IPS-15b (cell line): ENCODE data around the gene SLC22A1.
"Not testable (repeated sequence)": the region's sequence is repeated elsewhere in the genome, so short reads cannot be mapped to it uniquely, and the experiment has no call there.

Experiments used
- H3K27me3 ChIP-seq: one replicate; pipeline ENCODE4 v1.6.1; 2013; ENCODE audit warnings: low read length; ENCODE audit not compliant: control insufficient read depth, insufficient read depth
- H3K36me3 ChIP-seq: one replicate; pipeline ENCODE4 v1.6.1; 2013; ENCODE audit warnings: low read length; ENCODE audit not compliant: control insufficient read depth, insufficient read depth
- H3K4me1 ChIP-seq: one replicate; pipeline ENCODE4 v1.6.1; 2013; ENCODE audit warnings: mild to moderate bottlenecking, low read length; ENCODE audit not compliant: control insufficient read depth, insufficient read depth
- H3K4me3 ChIP-seq: one replicate; pipeline ENCODE4 v1.5.1; 2013; ENCODE audit warnings: low read depth, low read length
- H3K9ac ChIP-seq: one replicate; pipeline ENCODE4 v1.6.1; 2013; ENCODE audit warnings: low read depth, mild to moderate bottlenecking, low read length
- H3K9me3 ChIP-seq: one replicate; pipeline ENCODE4 v1.6.1; 2013; ENCODE audit warnings: mild to moderate bottlenecking, low read length; ENCODE audit not compliant: control insufficient read depth, insufficient read depth

Gene SLC22A1

DNA sequence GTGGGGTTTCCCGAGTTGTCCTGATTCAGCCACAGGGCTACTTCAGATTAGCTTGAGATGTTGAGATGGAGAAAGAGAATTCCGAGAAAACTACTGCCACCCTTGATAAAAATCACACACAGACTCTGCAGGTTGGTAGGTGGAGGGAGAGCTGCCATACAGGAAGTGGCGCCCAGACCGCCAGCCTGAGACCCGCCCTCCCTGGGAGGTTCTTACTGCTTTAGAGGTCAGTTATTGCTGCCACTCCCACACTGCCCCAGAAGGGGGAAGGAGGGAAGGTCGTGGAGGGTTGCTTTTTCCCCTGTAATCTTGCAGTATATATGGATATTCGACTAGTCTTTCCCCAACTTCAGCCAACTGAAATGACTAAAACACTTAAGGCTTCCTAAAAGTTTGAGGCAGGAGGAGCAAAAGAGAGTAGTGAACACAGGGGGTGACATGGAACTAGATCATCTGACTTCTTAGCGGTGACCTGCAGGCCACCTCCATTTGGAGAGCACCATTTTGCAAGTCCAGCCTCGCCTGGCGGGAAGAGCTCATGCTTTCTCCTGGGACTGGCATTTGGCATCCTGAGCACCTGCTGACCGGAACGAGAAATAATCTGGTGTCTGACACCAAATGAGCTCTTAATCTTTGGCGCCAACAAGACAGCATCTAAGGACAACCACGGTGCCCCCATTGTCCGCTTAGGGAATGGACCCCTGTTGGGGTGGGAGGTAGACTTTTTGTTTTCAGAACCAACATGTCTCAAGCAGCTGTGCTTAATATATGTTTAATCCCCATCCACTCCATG, 35.7 kb upstream of the SLC22A1 start:
- Histone ChIP-seq H3K9ac (no peak overlapping the region), H3K4me1 (no peaks in the 10 kb centered on the region), H3K4me3 (no peak overlapping the region), H3K27me3 (no peaks in the 10 kb centered on the region), H3K9me3 (no peaks in the 10 kb centered on the region), H3K36me3 (peaks cover 48% of the 10 kb centered on the region)

GRCh38 chr6:160086754-160087153, 34.9 kb upstream of the SLC22A1 start:
- peaks cover 47% of the 10 kb centered on the region for H3K36me3 ChIP-seq
- H3K4me3 ChIP-seq = no peak overlapping the region
- no peaks in the 10 kb centered on the region for H3K4me1 ChIP-seq
- no peaks in the 10 kb centered on the region for H3K27me3 ChIP-seq
- H3K9me3 ChIP-seq = no peaks in the 10 kb centered on the region
- no peak overlapping the region for H3K9ac ChIP-seq

DNA sequence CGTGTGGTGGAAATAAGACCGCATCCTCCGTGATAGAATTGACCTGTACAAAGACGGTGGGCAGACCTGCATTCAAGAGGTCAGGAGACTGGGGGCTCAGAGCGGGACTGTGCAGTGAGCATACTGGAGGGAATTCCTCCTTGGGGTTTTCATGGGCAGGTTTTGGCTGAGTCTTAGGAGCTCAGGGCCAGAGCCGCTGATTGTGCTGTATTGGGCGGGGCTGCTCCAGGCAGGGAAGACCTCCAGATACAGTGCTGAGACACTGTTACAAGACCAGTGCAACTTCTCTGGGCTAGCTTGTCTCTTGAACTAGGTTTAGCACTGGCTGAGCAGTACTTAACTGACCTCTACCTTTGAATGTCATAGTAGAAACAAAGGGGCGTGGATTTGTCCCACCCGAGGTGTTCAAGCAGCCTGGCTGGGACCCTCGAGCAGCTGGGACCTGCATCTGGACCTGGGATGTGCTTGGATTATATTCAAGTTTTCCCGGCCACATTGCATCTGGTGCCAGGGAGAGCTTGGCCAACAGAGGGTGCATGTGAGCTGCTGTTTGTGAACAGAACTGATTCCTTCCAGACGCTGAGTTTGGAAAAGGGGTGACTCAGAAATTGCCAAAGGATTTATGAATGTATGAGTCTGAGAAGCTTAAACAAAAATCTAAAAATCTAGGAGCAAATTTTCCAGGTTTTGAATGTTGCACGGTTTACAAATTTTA, 33.4 kb upstream of the SLC22A1 start:
- Histone ChIP-seq H3K4me1 (no peaks in the 10 kb centered on the region), H3K4me3 (no peak overlapping the region), H3K27me3 (no peaks in the 10 kb centered on the region), H3K9me3 (no peaks in the 10 kb centered on the region), H3K36me3 (peaks cover 51% of the 10 kb centered on the region), H3K9ac (no peak overlapping the region)

DNA sequence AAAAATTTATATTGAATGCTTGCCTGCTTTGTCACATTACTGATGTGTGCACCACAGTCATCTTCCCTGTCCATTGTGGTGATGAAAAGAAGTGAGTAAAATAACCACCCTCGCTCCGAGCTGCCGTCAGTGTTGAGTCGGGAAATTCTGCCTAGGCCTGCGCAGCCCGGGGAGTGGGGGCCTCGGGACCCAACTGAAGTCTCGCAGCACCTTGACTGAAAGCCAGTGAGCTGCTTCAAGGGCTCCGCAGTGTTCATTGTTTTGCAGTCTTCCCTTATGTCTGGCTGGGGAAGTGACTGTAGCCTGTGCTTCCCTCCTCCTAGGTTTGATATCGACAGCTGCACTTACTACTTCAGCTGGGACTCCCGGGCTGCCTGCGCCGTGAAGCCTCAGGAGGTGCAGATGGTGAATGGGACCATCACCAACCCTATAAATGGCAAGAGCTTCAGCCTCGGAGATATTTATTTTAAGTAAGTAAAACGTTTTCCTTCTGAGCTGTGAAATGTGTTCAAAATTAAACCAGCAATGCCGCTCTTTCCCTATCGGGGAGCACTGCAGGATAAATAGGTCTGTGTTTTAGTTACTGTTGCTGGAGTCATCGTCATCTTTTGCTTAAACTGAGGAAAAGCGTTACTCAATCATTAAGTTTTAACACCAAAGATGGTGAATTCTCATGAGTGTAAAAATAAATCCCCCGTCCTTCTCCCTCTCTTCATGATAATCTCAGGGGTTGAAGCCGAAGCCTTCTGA, 32.7 kb upstream of the SLC22A1 start:
- H3K9ac ChIP-seq = no peak overlapping the region
- H3K4me1 ChIP-seq = no peaks in the 10 kb centered on the region
- H3K36me3 ChIP-seq = peaks cover 54% of the 10 kb centered on the region
- H3K27me3 ChIP-seq = no peaks in the 10 kb centered on the region
- no peaks in the 10 kb centered on the region for H3K9me3 ChIP-seq
- no peak overlapping the region for H3K4me3 ChIP-seq

DNA sequence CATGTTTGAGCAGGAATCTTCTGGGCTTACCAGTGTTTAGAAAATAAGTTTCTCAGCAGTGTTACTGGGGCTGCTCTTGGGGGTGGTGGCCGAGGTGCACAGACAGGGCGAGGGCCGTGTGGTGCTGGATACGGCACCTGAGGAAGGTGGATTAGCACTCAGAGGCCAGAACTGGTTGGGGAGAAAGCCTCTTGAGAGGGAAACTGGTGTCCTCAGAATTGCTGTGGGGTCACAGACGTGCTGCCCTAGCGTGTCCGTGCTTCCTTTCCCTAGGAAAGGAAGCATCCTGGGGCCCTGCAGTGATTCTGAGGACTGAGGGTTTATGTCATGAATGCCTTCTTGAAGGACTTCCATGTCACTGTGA, 32.1 kb upstream of the SLC22A1 start:
- Histone ChIP-seq H3K4me1 (no peaks in the 10 kb centered on the region), H3K9me3 (no peaks in the 10 kb centered on the region), H3K4me3 (no peak overlapping the region), H3K9ac (no peak overlapping the region), H3K36me3 (peaks cover 50% of the 10 kb centered on the region), H3K27me3 (no peaks in the 10 kb centered on the region)

DNA sequence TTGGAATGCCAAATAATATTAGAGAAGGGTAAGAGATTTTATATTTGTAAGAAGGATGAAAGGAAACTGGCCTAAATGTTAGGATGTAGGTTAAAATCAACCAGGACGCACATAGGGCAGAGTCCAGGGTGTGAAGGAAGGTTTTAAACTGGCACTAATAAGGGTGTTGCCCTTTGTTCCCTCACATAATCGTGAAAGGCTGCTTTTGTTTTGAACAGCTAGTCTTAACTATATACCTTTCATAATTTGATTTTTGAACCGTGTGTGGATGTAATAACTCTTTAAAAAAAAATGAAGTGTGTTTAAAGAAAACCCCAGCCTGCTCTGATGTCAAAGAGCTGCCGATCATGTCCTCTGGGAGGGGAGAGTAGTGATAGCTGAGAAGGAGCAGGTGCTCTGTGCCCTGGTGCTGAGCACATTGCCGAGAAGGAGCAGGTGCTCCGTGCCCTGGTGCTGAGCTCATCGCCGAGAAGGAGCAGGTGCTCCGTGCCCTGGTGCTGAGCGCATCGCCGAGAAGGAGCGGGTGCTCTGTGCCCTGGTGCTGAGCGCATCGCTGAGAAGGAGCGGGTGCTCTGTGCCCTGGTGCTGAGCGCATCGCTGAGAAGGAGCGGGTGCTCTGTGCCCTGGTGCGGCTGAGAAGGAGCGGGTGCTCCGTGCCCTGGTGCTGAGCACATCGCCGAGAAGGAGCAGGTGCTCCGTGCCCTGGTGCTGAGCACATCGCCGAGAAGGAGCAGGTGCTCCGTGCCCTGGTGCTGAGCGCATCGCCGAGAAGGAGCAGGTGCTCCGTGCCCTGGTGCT, 31.0 kb upstream of the SLC22A1 start:
- H3K4me3 ChIP-seq, H3K9ac ChIP-seq, H3K27me3 ChIP-seq, H3K4me1 ChIP-seq, H3K9me3 ChIP-seq: not testable (repeated sequence)
- H3K36me3 ChIP-seq = peaks cover 45% of the 10 kb centered on the region

DNA sequence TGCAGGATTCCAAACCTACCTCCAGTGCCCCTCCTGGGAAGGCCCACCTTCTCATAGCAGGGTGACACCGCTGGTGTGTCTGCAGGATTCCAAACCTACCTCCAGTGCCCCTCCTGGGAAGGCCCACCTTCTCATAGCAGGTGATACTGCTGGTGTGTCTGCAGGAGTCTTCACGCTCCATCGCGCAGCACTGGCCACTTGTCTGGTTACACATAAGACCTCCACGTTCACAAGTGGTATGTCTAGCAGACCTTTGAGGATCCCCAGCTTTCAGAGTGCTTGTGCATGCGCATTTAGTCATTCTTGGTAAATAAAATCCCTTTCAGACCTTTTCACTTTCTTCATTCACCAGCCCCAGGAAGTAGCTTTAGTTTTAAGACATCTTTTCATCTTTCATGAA, 29.4 kb upstream of the SLC22A1 start:
- not testable (repeated sequence) for H3K4me1 ChIP-seq, H3K9ac ChIP-seq, H3K4me3 ChIP-seq, H3K27me3 ChIP-seq, H3K9me3 ChIP-seq
- peaks cover 46% of the 10 kb centered on the region for H3K36me3 ChIP-seq

GRCh38 chr6:160092602-160093001, 29.0 kb upstream of the SLC22A1 start:
- Histone ChIP-seq H3K36me3 (peaks cover 46% of the 10 kb centered on the region), H3K27me3 (no peaks in the 10 kb centered on the region), H3K4me1 (no peaks in the 10 kb centered on the region), H3K9me3 (no peaks in the 10 kb centered on the region), H3K4me3 (no peak overlapping the region), H3K9ac (no peak overlapping the region)

- H3K9ac ChIP-seq = no peak overlapping the region
- H3K36me3 ChIP-seq = peaks cover 43% of the 10 kb centered on the region
- no peaks in the 10 kb centered on the region for H3K9me3 ChIP-seq
- H3K4me3 ChIP-seq = no peak overlapping the region
- no peaks in the 10 kb centered on the region for H3K4me1 ChIP-seq
- no peaks in the 10 kb centered on the region for H3K27me3 ChIP-seq
Observed at GRCh38 chr6:160093061-160093460, 28.6 kb upstream of the SLC22A1 start.

GRCh38 chr6:160093946-160094345, 27.7 kb upstream of the SLC22A1 start:
- Histone ChIP-seq H3K36me3 (peaks cover 40% of the 10 kb centered on the region), H3K9ac (no peak overlapping the region)

GRCh38 chr6:160095146-160095845, 26.3 kb upstream of the SLC22A1 start:
- H3K9ac ChIP-seq = no peak overlapping the region
- H3K4me1 ChIP-seq = no peaks in the 10 kb centered on the region
- no peaks in the 10 kb centered on the region for H3K9me3 ChIP-seq
- H3K36me3 ChIP-seq = peaks cover 32% of the 10 kb centered on the region
- no peak overlapping the region for H3K4me3 ChIP-seq
- no peaks in the 10 kb centered on the region for H3K27me3 ChIP-seq

More at GRCh38 chr6:160093946-160094345, 27.7 kb upstream of the SLC22A1 start:
- Histone ChIP-seq H3K9me3 (no peaks in the 10 kb centered on the region), H3K4me3 (no peak overlapping the region), H3K27me3 (no peaks in the 10 kb centered on the region), H3K4me1 (no peaks in the 10 kb centered on the region)
